T-helper 2 cell treated with Interferon-gamma antibody and Interleukin-4, amounts not matched to agents 5 μg/mL and 100 μg/mL, for 36 hours (primary cell): ENCODE data around the gene TACC2.
"Not testable (repeated sequence)": the region's sequence is repeated elsewhere in the genome, so short reads cannot be mapped to it uniquely, and the experiment has no call there.

Source experiments
- DNase-seq: peaks from one replicate; pipeline ENCODE4 v3.0.0; 2021; ENCODE audit warnings: low spot score
- H3K27ac Mint-ChIP-seq: one replicate; pipeline ENCODE4 v1.8.0; 2021; ENCODE audit warnings: mild to moderate bottlenecking, mixed read lengths
- H3K27me3 Mint-ChIP-seq: one replicate; pipeline ENCODE4 v1.8.0; 2021; ENCODE audit warnings: low read depth, mixed read lengths
- H3K36me3 Mint-ChIP-seq: one replicate; pipeline ENCODE4 v1.8.0; 2021; ENCODE audit warnings: low read depth, mixed read lengths
- H3K4me1 Mint-ChIP-seq: one replicate; pipeline ENCODE4 v1.8.0; 2021; ENCODE audit warnings: low read depth, mixed read lengths
- H3K4me3 Mint-ChIP-seq: one replicate; pipeline ENCODE4 v1.8.0; 2022; ENCODE audit warnings: mild to moderate bottlenecking, moderate library complexity, mixed read lengths
- H3K9me3 Mint-ChIP-seq: one replicate; pipeline ENCODE4 v1.8.0; 2021; ENCODE audit warnings: mixed read lengths

TACC2 gene

DNA sequence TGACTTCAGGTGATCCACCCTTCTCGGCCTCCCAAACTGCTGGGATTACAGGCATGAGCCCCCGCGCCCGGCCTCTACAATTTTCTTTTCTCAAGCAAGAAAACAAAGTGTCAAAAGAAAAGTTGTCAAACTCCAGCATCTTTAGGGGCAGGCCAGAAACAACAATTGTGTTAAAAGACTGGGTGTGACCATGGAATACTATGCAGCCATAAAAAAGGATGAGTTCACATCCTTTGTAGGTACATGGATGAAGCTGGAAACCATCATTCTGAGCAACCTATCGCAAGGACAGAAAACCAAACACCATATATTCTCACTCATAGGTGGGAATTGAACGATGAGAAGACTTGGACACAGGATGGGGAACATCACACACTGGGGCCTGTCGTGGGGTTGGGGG, 34.3 kb downstream of the TACC2 start:
- H3K4me1 Mint-ChIP-seq, H3K4me3 Mint-ChIP-seq, H3K27me3 Mint-ChIP-seq, DNase-seq, H3K36me3 Mint-ChIP-seq, H3K9me3 Mint-ChIP-seq, H3K27ac Mint-ChIP-seq: not testable (repeated sequence)

DNA sequence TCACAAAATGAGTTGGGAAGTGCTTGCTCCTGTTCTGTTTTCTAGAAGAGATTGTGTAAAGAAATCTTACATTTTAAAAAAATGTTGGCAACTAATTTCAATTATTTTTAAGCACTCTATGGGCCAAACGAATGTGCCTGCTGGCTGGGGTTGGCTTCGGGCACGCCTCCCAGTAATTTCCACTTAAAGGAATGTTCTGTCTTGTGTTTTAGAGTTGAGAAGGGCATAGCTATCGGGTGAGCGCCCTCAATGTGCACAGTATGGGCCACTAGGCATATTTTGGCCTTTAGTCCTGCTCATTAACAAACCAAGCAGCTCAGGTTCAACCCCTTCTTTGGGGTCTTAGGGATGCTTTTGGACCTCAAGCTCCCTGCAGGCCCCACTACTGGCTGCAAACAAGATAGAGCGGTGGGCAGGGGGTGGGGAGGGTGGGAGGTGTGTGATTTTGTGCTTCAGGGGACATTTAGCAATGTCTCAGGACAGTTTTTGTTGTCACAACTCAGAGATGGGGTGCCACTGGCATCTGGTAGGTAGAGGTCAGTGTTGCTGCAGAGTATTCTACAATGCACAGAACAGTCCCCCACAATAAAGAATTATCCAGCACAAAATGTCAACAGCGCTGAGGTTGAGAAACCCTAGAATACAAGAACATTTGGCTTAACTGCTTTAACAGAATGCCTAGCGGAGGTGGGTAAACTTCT, 40.7 kb downstream of the TACC2 start:
- H3K27me3 Mint-ChIP-seq, result no peaks in the 10 kb centered on the region
- no peaks in the 10 kb centered on the region for H3K36me3 Mint-ChIP-seq
- no peak for DNase-seq
- H3K4me1 Mint-ChIP-seq, result no peaks in the 10 kb centered on the region
- H3K4me3 Mint-ChIP-seq, result no peak overlapping the region
- no peaks in the 10 kb centered on the region for H3K9me3 Mint-ChIP-seq
- no peak overlapping the region for H3K27ac Mint-ChIP-seq

DNA sequence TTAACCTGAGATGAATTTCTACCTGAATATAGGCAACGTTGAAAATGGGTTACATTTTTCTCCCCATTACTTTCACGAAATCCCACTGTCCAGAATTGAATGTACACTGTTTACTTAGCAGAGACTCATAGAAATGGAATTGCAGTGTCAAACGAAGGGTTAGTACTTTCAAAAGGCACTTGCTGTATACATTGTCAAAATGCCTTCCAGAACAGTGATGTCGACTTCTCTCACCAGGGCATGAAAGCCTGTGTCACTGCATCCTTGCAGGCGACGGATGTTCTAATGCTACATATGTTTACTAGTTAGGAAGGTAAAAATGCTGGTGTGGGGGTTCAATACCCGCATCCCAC, 41.2 kb downstream of the TACC2 start:
- no peaks in the 10 kb centered on the region for H3K36me3 Mint-ChIP-seq
- no peak overlapping the region for H3K27ac Mint-ChIP-seq
- H3K4me1 Mint-ChIP-seq, result no peaks in the 10 kb centered on the region
- no peaks in the 10 kb centered on the region for H3K9me3 Mint-ChIP-seq
- no peaks in the 10 kb centered on the region for H3K27me3 Mint-ChIP-seq
- DNase-seq, result no peak
- no peak overlapping the region for H3K4me3 Mint-ChIP-seq

DNA sequence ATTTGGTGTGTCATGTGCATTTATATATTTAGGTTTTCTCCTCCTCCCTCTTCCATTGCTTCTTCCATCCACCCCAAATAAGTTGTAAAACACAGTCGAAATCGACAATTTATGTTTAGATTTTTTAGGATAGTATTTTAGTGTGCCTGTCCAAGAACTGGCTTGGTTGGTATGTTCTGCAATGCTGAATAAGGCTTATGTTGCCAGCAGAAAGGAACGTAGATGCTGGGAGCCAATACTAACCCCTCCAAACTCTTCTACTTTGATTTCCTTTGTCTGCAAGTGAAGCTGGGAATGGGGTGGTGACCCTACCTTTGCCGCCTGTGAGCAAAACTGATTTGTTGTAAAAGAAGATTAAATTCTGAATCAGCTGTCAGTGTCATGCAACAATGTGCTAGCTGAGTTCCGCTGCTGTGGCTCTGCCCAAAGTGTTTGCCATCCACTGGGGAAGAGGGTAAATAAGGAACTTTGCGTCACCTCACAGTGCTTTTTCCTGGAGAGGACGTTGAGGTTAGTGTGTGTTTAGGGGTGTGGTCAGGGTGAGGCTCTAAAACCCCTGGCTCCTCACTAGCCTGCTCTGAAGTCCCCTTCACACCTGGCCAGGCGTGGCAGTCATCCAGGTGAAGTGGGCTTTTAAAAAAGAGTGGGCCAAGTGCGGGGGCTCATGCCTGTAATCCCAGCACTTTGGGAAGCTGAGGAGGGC, 44.4 kb downstream of the TACC2 start:
- no peaks in the 10 kb centered on the region for H3K36me3 Mint-ChIP-seq
- no peaks in the 10 kb centered on the region for H3K9me3 Mint-ChIP-seq
- no peaks in the 10 kb centered on the region for H3K4me1 Mint-ChIP-seq
- no peak overlapping the region for H3K4me3 Mint-ChIP-seq
- no peaks in the 10 kb centered on the region for H3K27me3 Mint-ChIP-seq
- DNase-seq, result no peak
- H3K27ac Mint-ChIP-seq, result no peak overlapping the region

DNA sequence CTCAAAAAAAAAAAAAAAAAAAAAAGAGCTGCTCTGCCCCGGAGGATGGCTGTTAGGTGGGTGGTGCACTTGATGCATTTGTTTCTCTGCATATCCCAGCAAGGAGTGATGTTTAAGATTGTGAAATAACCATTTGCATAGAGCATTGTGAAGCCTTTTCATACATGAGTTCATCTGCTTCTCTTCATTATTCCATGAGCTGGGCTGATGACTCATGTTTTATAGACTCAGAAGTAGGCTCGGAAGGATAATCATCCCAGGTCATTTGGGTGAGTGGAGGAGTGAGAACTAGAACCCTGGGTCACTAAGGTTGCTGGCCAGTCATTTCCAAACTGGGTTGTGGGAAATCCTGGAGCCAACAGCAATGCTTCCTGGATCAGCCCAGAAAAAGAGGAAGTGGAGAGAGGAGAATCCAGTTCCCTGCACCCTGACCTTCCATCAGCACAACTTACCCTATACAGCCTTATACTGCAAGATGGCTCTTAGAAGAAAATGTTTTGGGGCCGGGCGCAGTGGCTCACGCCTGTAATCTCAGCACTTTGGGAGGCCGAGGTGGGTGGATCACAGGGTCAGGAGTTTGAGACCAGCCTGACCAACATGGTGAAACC, 45.3 kb downstream of the TACC2 start:
- Mint-ChIP-seq H3K27me3 (no peaks in the 10 kb centered on the region), H3K36me3 (no peaks in the 10 kb centered on the region), H3K4me3 (no peak overlapping the region), H3K27ac (no peak overlapping the region), H3K9me3 (no peaks in the 10 kb centered on the region), H3K4me1 (no peaks in the 10 kb centered on the region)
- DNase-seq, result no peak

DNA sequence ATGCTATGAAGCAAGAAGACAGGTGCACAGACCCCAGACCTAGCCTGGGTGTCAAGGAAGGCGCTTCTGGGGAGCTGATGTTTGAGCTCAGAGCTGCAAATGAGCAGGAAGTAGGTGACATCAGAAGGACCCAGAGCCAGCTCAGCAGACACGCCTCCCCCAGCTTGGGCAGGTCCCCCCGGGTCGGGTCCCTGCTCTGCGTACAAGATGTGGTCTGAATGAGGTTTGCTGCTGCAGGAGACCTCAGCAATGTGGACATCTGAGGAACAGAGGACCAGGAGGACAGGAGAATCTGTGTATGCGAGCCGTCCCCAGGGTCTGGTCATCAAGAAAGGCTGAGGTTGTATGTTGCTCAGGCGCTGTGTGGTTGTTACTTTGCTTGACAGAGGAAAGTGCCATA, 51.8 kb downstream of the TACC2 start:
- H3K27me3 Mint-ChIP-seq, result no peaks in the 10 kb centered on the region
- no peaks in the 10 kb centered on the region for H3K9me3 Mint-ChIP-seq
- DNase-seq, result no peak
- no peaks in the 10 kb centered on the region for H3K4me1 Mint-ChIP-seq
- no peaks in the 10 kb centered on the region for H3K36me3 Mint-ChIP-seq
- H3K4me3 Mint-ChIP-seq, result no peak overlapping the region
- H3K27ac Mint-ChIP-seq, result no peak overlapping the region

DNA sequence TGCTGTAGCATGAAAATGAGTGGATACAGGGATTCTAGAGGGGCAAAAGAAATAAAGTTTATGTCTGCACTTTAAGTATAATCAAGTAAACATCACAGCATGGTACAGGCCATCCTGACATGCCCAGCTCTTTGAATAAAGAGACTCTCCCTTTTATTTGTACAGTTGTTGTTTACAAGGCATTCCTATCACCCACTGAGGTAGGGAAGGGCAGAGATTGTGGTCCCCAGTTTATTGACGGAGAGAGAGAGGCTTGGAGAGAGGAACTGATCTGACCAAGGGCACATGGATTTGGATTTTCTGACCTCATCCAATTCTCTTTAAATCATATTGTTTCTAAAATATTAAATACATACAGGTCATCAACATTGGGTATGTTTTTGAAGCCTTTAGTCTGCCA, 53.9 kb downstream of the TACC2 start:
- Mint-ChIP-seq H3K36me3 (no peaks in the 10 kb centered on the region), H3K9me3 (no peaks in the 10 kb centered on the region), H3K4me1 (no peaks in the 10 kb centered on the region), H3K27me3 (no peaks in the 10 kb centered on the region), H3K4me3 (no peak overlapping the region), H3K27ac (no peak overlapping the region)
- no peak for DNase-seq

DNA sequence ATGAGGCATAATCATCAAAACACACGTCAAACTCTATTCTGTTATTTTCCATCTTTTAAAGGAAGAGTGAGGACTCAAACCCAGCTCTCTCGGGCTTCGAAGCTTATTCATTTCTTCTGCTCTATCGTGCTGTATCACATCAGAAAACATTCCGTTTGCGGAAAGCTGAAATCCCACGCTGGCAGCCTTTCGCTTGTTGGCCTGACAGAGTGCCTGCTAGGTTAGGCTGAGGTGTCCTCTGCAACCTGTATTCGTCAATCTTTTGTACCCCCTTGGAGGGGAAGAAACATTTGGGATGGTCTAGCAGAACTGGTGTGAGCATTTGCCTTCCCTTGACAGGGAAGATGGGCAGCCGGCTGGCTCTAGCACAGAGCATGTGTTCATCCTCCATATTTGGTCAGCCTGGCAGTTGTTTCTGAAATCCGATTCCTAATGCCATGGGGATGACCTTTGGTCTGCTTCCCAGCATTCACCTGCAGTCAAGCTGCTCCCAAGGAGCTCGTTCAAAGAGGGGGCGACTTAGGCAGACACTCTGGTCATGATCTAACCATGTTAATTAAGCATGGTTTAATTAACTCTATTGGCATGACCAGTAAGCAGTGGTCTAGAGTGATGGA, 55.2 kb downstream of the TACC2 start:
- no peaks in the 10 kb centered on the region for H3K9me3 Mint-ChIP-seq
- DNase-seq, result no peak
- no peaks in the 10 kb centered on the region for H3K4me1 Mint-ChIP-seq
- H3K36me3 Mint-ChIP-seq, result no peaks in the 10 kb centered on the region
- no peaks in the 10 kb centered on the region for H3K27me3 Mint-ChIP-seq
- no peak overlapping the region for H3K4me3 Mint-ChIP-seq
- no peak overlapping the region for H3K27ac Mint-ChIP-seq

DNA sequence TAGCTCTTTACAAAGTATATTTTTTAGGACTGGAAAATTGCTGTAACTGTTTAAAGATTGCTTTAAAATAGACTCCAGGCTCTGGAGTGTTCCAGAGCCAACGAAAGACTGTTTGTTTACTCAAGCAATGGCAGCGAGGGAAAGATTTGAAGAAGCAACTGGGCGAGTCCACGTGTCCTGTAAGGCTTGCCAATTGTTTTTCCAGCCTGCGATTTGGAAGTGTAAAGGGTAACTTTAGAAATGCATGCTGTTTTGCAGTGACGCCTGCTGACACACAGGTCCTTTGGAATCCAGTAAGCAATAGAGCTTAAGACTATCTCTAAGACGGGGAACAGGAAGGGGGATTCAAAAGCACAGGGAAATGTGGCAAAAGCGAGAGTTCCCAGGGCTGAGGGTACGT, 55.8 kb downstream of the TACC2 start:
- Mint-ChIP-seq H3K27ac (no peak overlapping the region), H3K4me3 (no peak overlapping the region), H3K27me3 (no peaks in the 10 kb centered on the region), H3K9me3 (no peaks in the 10 kb centered on the region), H3K4me1 (no peaks in the 10 kb centered on the region), H3K36me3 (no peaks in the 10 kb centered on the region)
- no peak for DNase-seq

DNA sequence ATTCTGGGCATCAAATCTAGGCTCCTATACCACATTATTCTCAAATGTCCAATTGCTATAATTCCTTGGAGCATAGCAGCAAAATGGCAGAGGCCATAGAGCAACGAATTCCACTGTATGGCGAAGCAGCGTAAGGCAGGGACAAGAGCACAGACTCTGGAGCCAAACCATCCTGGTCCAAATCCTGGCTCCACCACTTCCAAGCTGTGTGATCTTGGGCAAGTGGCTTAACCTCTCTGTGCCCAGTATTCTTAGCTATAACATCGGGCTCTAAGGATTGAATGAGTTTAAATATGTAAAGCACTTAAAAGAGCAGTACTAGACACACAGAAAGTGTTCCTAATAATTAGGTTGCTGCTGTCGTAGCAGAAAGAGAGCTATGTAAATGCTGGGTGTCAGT, 56.2 kb downstream of the TACC2 start:
- no peaks in the 10 kb centered on the region for H3K4me1 Mint-ChIP-seq
- no peaks in the 10 kb centered on the region for H3K27me3 Mint-ChIP-seq
- H3K36me3 Mint-ChIP-seq, result no peaks in the 10 kb centered on the region
- H3K9me3 Mint-ChIP-seq, result no peaks in the 10 kb centered on the region
- H3K4me3 Mint-ChIP-seq, result no peak overlapping the region
- DNase-seq, result no peak
- no peak overlapping the region for H3K27ac Mint-ChIP-seq

DNA sequence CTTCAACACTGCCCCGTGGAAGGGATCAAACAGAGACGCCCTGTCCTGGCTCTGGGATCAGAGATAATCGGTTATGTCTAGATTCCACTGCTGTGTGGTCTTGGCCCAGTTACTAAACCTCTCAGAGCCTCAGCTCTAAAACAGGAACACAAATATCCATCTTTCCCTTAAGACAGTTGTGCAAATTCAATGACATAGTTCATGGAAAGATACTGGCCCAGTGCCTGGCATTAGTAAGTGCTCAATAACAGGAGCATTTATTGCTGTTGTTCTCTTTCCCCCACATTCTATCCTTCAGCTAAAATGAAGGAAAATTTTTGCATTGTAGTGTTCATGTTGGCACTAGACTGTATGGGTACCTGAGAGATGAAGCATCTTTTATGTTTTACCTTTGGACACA, 58.6 kb downstream of the TACC2 start:
- no peak overlapping the region for H3K27ac Mint-ChIP-seq
- H3K27me3 Mint-ChIP-seq, result no peaks in the 10 kb centered on the region
- no peak overlapping the region for H3K4me3 Mint-ChIP-seq
- H3K36me3 Mint-ChIP-seq, result no peaks in the 10 kb centered on the region
- no peaks in the 10 kb centered on the region for H3K4me1 Mint-ChIP-seq
- H3K9me3 Mint-ChIP-seq, result no peaks in the 10 kb centered on the region
- DNase-seq, result no peak

DNA sequence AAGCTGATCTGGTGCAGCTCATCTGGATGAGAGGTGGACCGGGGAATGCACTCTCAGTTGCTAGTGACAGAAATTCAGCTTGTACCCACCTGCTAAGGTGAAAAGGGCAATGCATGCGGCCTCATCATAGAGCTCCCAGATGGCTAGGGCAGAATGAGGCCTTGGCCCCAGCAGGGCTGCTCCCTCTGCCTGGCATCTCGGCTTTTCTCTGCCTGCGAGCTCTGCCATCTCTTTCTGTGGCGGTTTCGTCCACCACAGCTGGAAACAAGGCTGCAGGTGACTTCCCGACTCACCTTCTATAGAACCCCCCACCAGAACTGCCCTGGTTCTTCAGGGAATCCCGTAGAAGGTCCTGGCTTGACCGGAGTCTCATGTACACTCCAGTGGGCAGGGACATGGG, 60.1 kb downstream of the TACC2 start:
- no peak overlapping the region for H3K4me3 Mint-ChIP-seq
- H3K27me3 Mint-ChIP-seq, result no peaks in the 10 kb centered on the region
- no peak overlapping the region for H3K27ac Mint-ChIP-seq
- no peaks in the 10 kb centered on the region for H3K9me3 Mint-ChIP-seq
- no peak for DNase-seq
- H3K36me3 Mint-ChIP-seq, result no peaks in the 10 kb centered on the region
- H3K4me1 Mint-ChIP-seq, result no peaks in the 10 kb centered on the region

DNA sequence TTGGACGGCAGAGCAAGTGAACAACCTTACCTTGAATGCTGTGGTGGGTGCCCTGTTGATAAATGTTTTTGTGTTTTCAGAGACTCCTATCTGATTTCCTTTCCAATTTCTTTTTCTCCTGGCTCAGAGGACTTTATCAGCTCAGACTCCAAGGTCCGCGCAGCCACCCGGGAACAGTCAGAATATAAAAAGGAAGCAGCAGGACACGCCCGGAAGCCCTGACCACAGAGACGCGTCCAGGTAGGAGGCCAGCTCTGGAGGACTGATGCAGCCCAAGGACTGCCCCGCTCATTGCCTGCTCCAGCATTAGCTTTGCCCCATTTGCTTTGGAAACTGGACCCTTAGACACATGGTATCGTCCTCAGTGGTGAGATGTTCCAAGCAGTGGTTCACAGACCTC, 61.3 kb downstream of the TACC2 start:
- no peaks in the 10 kb centered on the region for H3K27me3 Mint-ChIP-seq
- no peaks in the 10 kb centered on the region for H3K9me3 Mint-ChIP-seq
- no peaks in the 10 kb centered on the region for H3K4me1 Mint-ChIP-seq
- H3K27ac Mint-ChIP-seq, result no peak overlapping the region
- DNase-seq, result no peak
- no peak overlapping the region for H3K4me3 Mint-ChIP-seq
- no peaks in the 10 kb centered on the region for H3K36me3 Mint-ChIP-seq

DNA sequence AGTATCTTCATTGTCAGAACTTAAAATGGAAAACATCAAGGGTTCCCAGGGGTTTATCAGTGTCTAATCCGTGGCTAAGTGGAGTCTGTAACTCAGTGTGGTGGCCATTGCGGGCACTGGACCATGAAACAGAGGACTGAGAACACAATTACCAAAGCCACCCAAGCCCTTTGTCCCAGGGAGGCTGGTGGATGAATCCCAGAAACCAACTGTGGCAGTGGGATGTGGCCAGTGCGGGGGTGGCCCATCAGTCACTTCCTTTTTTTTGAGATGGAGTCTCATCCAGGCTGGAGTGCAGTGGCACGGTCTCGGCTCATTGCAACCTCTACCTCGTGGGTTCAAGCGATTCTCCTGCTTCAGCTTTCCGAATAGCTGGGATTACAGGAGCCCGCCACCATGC, 61.8 kb downstream of the TACC2 start:
- Mint-ChIP-seq H3K9me3 (no peaks in the 10 kb centered on the region), H3K36me3 (no peaks in the 10 kb centered on the region), H3K4me1 (no peaks in the 10 kb centered on the region), H3K4me3 (no peak overlapping the region), H3K27me3 (no peaks in the 10 kb centered on the region), H3K27ac (no peak overlapping the region)
- no peak for DNase-seq
